GM12891 (cell line): Measurements from ENCODE around the gene CRNKL1.

Experiments used
- PAX5 ChIP-seq: IDR thresholded peaks from 2 replicates; pipeline ENCODE4 v1.6.1; 2011; ENCODE audit warnings: low read length, moderate library complexity, mild to moderate bottlenecking; ENCODE audit not compliant: insufficient read depth, severe bottlenecking
- POLR2A ChIP-seq: IDR thresholded peaks from 2 replicates; pipeline ENCODE4 v1.6.1; 2011; ENCODE audit warnings: low read depth, low read length, control low read depth
- POLR2AphosphoS5 ChIP-seq: IDR thresholded peaks from 2 replicates; pipeline ENCODE4 v1.6.1; 2011; ENCODE audit warnings: low read depth, low read length, control low read depth
- POU2F2 ChIP-seq: IDR thresholded peaks from 2 replicates; pipeline ENCODE4 v1.6.1; 2011; ENCODE audit warnings: low read depth, mild to moderate bottlenecking, control low read depth, low read length, moderate library complexity
- SPI1 ChIP-seq: IDR thresholded peaks from 2 replicates; pipeline ENCODE4 v1.6.1; 2011; ENCODE audit warnings: low read depth, low read length, control low read depth
- TAF1 ChIP-seq: IDR thresholded peaks from 2 replicates; pipeline ENCODE4 v1.6.1; 2011; ENCODE audit warnings: low read depth, low read length, control low read depth

- TF ChIP-seq POLR2A, result no peak
- TF ChIP-seq TAF1, result no peak
- TF ChIP-seq POLR2AphosphoS5, result no peak
- TF ChIP-seq SPI1, result no peak
- TF ChIP-seq POU2F2, result no peak
- TF ChIP-seq PAX5, result no peak
Observed at GRCh38 chr20:20070871-20071726, 18.8 kb upstream of the CRNKL1 start.
